Panc1 (cell line): ENCODE data around the gene LSM4. TPM values are rescaled to one million over a fixed set of nuclear protein-coding genes. Genes with fewer than 3 reads are reported as not detected.

Experiments used
- ATAC-seq: fragments of 200-7000 bp; cut with Tn5 transposase; 2 replicates; pipeline ENCODE4 v1.9.1; 2020; ENCODE audit warnings: mild to moderate bottlenecking, moderate library complexity
- BruUV-seq: library from RNA; stranded (reverse); fragments of 400-500 nt; replicated peaks from 2 replicates; lab custom pipeline; 2021; lab: Mats Ljungman, UMichigan
- CTCF ChIA-PET: fragments of 300-600 bp; sonication (Branson Sonifier 250); formaldehyde crosslinking; loops from one replicate; lab custom pipeline; 2022; ENCODE audit warnings: antibody characterized with exemption; lab: Charles Lee
- POLR2A ChIA-PET: fragments of 300-600 bp; sonication (Branson Sonifier 250); formaldehyde crosslinking; loops from one replicate; lab custom pipeline; 2022; ENCODE audit warnings: antibody characterized with exemption; lab: Charles Lee
- DNase-seq: peaks from one replicate; pipeline ENCODE4 v3.0.0-alpha.2; 2010; ENCODE audit warnings: low read depth, low spot score
- H3K27ac ChIP-seq: 2 replicates; pipeline ENCODE4 v1.5.1; 2011; ENCODE audit warnings: mild to moderate bottlenecking, low read length, inconsistent platforms
- H3K27me3 ChIP-seq: fragments of 200-500 bp; sonication (Bioruptor generic); 2 replicates; pipeline ENCODE4 v1.6.0; 2014; ENCODE audit warnings: low read length, inconsistent platforms; ENCODE audit not compliant: control insufficient read depth, insufficient read depth
- H3K36me3 ChIP-seq: fragments of 200-500 bp; sonication (Bioruptor generic); 2 replicates; pipeline ENCODE4 v1.5.1; 2014; ENCODE audit warnings: inconsistent platforms, mild to moderate bottlenecking, low read length, moderate library complexity; ENCODE audit not compliant: control insufficient read depth, insufficient read depth
- H3K4me1 ChIP-seq: 2 replicates; pipeline ENCODE4 v1.5.1; 2011; ENCODE audit warnings: inconsistent platforms, mild to moderate bottlenecking, low read length, moderate library complexity; ENCODE audit not compliant: control insufficient read depth, insufficient read depth
- H3K4me3 ChIP-seq, 2 experiments: 2 replicates each; pipeline ENCODE4 v1.5.1; 2011 to 2012; ENCODE audit warnings: low read depth in 2 of 2, low read length in 2 of 2, mild to moderate bottlenecking in 2 of 2, inconsistent platforms in 1 of 2, moderate library complexity in 1 of 2
- H3K9me3 ChIP-seq: fragments of 200-500 bp; sonication (Bioruptor generic); 2 replicates; pipeline ENCODE4 v1.5.1; 2014; ENCODE audit warnings: low read depth, mild to moderate bottlenecking, inconsistent platforms, low read length, moderate library complexity; ENCODE audit not compliant: control insufficient read depth, insufficient read depth
- POLR2AphosphoS5 ChIP-seq: IDR thresholded peaks from 2 replicates; pipeline ENCODE4 v1.6.1; 2012; ENCODE audit warnings: mild to moderate bottlenecking, low read depth, low read length, moderate library complexity
- SIN3A ChIP-seq: IDR thresholded peaks from 2 replicates; pipeline ENCODE4 v1.6.1; 2012; ENCODE audit warnings: low read depth, mild to moderate bottlenecking, low read length, moderate library complexity, borderline replicate concordance; ENCODE audit not compliant: insufficient read depth
- TCF7L2 ChIP-seq: IDR thresholded peaks from 2 replicates; pipeline ENCODE4 v1.6.1; 2011; ENCODE audit warnings: mild to moderate bottlenecking, low read depth, low read length, inconsistent platforms
- in situ Hi-C: cut with HindIII; loops from 2 replicates; pipeline ENCODE4 v1.10.0; 2016; ENCODE audit warnings: low sequenced_read_pairs, low pct_unique_long_range_greater_than_20kb
- intact Hi-C: fragments of 100-400 bp; cut with micrococcal nuclease; formaldehyde crosslinking; loops from one replicate; pipeline ENCODE4 v1.10.0; 2022; ENCODE audit not compliant: unreplicated experiment
- total RNA-seq: library from RNA; stranded (reverse); gene quantifications from one replicate; pipeline ENCODE4 v1.2.1, GENCODE V29; 2021; ENCODE audit not compliant: unreplicated experiment
- TF ChIP-seq, protein P1 (sequence below): fragments of 450-650 bp; IDR thresholded peaks from 2 replicates; pipeline ENCODE4 v1.5.1; 2017; ENCODE audit warnings: mild to moderate bottlenecking
- TF ChIP-seq, protein P2 (sequence below), 2 experiments: IDR thresholded peaks; 2 replicates each; pipeline ENCODE4 v1.6.1; 2011 to 2012; ENCODE audit warnings: low read depth in 2 of 2, control low read depth in 1 of 2, low read length in 1 of 2, mild to moderate bottlenecking in 1 of 2, moderate library complexity in 1 of 2; ENCODE audit not compliant: insufficient read depth in 1 of 2

LSM4 gene
- total RNA-seq, 1 experiment from 2014 or later: 209 TPM

DNA sequence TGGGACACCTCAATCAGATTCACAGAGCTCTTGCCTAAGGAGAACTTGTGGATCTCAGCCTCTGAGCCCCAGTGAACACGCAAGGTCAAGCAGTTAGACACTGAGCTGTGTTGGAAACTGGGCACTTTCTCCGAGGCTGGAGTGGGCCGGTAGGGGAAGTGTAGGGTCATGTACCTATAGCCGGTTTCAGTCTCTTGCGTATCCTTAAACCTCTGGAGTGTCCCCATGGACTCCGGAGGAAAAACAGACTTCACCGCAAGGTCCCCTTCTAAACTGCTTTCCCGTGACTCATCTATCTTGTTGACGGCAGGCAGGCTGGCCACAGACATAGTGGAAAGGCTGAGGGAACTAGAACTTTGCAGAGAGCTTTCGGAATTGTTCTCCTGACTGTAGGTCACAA lies 60.0 kb downstream of the LSM4 start:
- POLR2A ChIA-PET: interaction anchor here (0.8 kb wide), 1 partner anchor 14 kb away, joined by 9 read pairs; no protein-coding TSS in a partner anchor
- CTCF ChIA-PET: interaction anchor here (0.5 to 1.0 kb wide), 3 partner anchors 9 to 199 kb away, joined by 3 to 4 read pairs (median 3); no protein-coding TSS in a partner anchor
- Histone ChIP-seq H3K27ac (no peak overlapping the region), H3K4me3 (no peak overlapping the region), H3K36me3 (no peaks in the 10 kb centered on the region), H3K27me3 (no peaks in the 10 kb centered on the region), H3K4me1 (no peaks in the 10 kb centered on the region), H3K9me3 (no peaks in the 10 kb centered on the region)
- intact Hi-C loops: no loop called here
- no TSS peak for BruUV-seq
- ATAC-seq (no peak), DNase-seq (no peak)
- TF ChIP-seq SIN3A: no peak
- TF ChIP-seq, protein P1, sequence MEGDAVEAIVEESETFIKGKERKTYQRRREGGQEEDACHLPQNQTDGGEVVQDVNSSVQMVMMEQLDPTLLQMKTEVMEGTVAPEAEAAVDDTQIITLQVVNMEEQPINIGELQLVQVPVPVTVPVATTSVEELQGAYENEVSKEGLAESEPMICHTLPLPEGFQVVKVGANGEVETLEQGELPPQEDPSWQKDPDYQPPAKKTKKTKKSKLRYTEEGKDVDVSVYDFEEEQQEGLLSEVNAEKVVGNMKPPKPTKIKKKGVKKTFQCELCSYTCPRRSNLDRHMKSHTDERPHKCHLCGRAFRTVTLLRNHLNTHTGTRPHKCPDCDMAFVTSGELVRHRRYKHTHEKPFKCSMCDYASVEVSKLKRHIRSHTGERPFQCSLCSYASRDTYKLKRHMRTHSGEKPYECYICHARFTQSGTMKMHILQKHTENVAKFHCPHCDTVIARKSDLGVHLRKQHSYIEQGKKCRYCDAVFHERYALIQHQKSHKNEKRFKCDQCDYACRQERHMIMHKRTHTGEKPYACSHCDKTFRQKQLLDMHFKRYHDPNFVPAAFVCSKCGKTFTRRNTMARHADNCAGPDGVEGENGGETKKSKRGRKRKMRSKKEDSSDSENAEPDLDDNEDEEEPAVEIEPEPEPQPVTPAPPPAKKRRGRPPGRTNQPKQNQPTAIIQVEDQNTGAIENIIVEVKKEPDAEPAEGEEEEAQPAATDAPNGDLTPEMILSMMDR: no peak
- TF ChIP-seq, protein P2, sequence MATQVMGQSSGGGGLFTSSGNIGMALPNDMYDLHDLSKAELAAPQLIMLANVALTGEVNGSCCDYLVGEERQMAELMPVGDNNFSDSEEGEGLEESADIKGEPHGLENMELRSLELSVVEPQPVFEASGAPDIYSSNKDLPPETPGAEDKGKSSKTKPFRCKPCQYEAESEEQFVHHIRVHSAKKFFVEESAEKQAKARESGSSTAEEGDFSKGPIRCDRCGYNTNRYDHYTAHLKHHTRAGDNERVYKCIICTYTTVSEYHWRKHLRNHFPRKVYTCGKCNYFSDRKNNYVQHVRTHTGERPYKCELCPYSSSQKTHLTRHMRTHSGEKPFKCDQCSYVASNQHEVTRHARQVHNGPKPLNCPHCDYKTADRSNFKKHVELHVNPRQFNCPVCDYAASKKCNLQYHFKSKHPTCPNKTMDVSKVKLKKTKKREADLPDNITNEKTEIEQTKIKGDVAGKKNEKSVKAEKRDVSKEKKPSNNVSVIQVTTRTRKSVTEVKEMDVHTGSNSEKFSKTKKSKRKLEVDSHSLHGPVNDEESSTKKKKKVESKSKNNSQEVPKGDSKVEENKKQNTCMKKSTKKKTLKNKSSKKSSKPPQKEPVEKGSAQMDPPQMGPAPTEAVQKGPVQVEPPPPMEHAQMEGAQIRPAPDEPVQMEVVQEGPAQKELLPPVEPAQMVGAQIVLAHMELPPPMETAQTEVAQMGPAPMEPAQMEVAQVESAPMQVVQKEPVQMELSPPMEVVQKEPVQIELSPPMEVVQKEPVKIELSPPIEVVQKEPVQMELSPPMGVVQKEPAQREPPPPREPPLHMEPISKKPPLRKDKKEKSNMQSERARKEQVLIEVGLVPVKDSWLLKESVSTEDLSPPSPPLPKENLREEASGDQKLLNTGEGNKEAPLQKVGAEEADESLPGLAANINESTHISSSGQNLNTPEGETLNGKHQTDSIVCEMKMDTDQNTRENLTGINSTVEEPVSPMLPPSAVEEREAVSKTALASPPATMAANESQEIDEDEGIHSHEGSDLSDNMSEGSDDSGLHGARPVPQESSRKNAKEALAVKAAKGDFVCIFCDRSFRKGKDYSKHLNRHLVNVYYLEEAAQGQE (IDR thresholded peaks at IDR 0.05; ENCODE audit: insufficient read depth in 1 of 2, low read depth in 2 of 2, low read length in 1 of 2): no peak
- TF ChIP-seq POLR2AphosphoS5: no peak
- TF ChIP-seq TCF7L2: no peak
- in situ Hi-C loops: no loop called here

DNA sequence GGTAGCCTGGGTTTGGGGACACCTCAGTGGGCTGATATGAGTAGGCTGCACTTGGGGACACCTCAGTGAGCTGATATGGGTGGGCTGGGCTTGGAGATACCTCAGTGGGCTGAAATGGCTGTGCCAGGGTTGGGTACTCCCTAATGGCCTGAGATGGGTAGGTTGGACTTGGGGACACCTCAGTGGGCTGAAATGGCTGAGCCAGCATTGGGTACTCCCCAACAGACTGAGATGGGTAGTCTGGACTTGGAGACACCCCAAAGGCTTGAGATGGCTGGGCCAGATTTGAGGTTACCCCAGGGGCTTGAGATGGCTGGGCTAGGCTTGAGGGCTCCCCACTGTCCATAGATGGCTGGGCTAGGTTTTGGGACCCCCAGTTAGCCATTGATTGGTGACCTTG lies 60.7 kb downstream of the LSM4 start:
- CTCF ChIA-PET: interaction anchor here (0.5 kb wide), 1 partner anchor 198 kb away, joined by 4 read pairs; no protein-coding TSS in a partner anchor
- Histone ChIP-seq H3K27me3 (no peaks in the 10 kb centered on the region), H3K36me3 (no peaks in the 10 kb centered on the region), H3K27ac (no peak overlapping the region), H3K4me3 (no peak overlapping the region), H3K4me1 (no peaks in the 10 kb centered on the region), H3K9me3 (no peaks in the 10 kb centered on the region)
- no peak for ATAC-seq
- TF ChIP-seq TCF7L2 (no peak), POLR2AphosphoS5 (no peak), SIN3A (no peak)
- TF ChIP-seq, protein P2 (IDR thresholded peaks at IDR 0.05; ENCODE audit: insufficient read depth in 1 of 2, low read depth in 2 of 2, low read length in 1 of 2): no peak
- TF ChIP-seq, protein P1: no peak
- DNase-seq: no peak
- in situ Hi-C loops: no loop called here
- POLR2A ChIA-PET: no interaction called here
- no TSS peak for BruUV-seq
- intact Hi-C loops: no loop called here
